KOPT-K1 (cell line): ENCODE results near the gene HMCES.
"Not testable (repeated sequence)": the region's sequence is repeated elsewhere in the genome, so short reads cannot be mapped to it uniquely, and the experiment has no call there.

Source experiments
- H3K27ac ChIP-seq: fragments of 200-600 bp; sonication (generic); 2 replicates; pipeline ENCODE4 v1.5.1; 2016; ENCODE audit warnings: antibody characterized with exemption, mild to moderate bottlenecking, low read depth, low read length; ENCODE audit not compliant: poor library complexity, severe bottlenecking
- H3K36me3 ChIP-seq: fragments of 200-600 bp; sonication (generic); 2 replicates; pipeline ENCODE4 v1.5.1; 2017; ENCODE audit warnings: antibody characterized with exemption, mild to moderate bottlenecking, low read length, moderate library complexity; ENCODE audit not compliant: insufficient read depth
- H3K9me3 ChIP-seq: fragments of 200-600 bp; sonication (generic); 2 replicates; pipeline ENCODE4 v1.5.1; 2017; ENCODE audit warnings: antibody characterized with exemption, low read length, mild to moderate bottlenecking; ENCODE audit not compliant: insufficient read depth, poor library complexity, severe bottlenecking

Gene HMCES, protein sequence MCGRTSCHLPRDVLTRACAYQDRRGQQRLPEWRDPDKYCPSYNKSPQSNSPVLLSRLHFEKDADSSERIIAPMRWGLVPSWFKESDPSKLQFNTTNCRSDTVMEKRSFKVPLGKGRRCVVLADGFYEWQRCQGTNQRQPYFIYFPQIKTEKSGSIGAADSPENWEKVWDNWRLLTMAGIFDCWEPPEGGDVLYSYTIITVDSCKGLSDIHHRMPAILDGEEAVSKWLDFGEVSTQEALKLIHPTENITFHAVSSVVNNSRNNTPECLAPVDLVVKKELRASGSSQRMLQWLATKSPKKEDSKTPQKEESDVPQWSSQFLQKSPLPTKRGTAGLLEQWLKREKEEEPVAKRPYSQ

DNA sequence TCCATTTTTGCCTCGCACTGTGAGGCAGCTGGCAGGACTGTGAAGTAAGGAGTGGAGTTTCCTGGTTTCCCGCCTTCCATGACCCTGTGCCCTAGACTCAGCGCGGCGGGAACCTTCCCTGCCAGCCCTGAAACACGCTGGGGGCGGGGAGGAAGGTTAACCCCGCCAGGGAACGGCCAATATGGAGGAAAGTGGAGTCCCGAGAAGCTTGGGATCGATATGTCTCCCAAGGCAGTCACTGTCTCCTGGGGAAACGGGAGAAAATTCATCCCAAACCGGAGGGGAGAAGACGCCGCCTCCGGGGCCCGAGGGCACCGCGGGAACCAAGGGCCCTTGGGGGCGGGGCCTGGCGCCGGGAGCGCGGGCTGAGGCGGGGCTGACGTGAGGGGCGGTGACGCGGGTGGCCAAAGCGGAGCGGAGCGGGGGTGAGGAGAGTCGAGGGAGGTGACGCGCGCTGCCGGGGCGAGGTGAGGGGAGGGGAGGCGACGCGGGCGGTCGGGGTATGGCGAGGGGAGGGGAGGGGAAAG is at the start of gene HMCES:
HMCES (plus strand) TSS at position 432 of the 527 bp plus-strand sequence. CDS start 863 bp downstream, outside the sequence.
- peaks cover 60% of the 10 kb centered on the region for H3K36me3 ChIP-seq
- peak within 1 kb of the TSS; percentile 76 for H3K27ac ChIP-seq
- H3K9me3 ChIP-seq, result no peaks in the 10 kb centered on the region

DNA sequence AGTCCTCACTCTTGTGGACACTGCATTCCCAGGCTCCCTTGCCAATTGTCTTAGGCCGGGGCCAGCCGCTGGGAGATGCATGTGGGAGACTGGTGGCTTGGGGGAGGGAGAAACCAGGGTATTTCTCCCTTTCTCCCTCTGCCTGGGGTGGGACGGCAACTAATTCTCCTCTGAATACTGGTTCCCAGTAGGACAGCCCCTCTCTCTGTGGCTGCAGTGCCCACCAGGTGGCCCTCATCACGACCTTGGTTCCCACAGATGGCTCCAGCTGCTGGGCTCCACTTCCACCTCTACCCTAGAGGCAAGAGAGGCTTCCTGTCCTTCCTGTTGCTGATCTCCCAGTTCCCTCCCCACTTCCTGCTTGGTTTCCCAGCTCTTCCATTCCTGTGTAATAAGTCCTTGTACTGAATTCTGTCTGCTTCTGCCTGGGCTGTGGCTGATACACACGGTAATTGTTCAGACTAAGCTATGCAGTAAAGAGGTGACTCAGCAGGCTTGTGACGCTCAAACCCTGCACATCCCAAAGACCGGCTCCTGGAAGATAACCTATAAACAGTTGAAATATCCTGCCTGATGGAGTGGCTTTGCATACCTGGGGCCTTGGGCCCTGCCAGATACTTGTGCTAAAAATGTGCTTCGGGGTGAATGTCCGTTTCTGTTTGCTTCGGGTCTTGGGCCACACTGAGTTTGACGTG is 49.6 kb upstream of the HMCES start:
- no peak overlapping the region for H3K27ac ChIP-seq
- no peaks in the 10 kb centered on the region for H3K36me3 ChIP-seq
- H3K9me3 ChIP-seq, result no peaks in the 10 kb centered on the region

DNA sequence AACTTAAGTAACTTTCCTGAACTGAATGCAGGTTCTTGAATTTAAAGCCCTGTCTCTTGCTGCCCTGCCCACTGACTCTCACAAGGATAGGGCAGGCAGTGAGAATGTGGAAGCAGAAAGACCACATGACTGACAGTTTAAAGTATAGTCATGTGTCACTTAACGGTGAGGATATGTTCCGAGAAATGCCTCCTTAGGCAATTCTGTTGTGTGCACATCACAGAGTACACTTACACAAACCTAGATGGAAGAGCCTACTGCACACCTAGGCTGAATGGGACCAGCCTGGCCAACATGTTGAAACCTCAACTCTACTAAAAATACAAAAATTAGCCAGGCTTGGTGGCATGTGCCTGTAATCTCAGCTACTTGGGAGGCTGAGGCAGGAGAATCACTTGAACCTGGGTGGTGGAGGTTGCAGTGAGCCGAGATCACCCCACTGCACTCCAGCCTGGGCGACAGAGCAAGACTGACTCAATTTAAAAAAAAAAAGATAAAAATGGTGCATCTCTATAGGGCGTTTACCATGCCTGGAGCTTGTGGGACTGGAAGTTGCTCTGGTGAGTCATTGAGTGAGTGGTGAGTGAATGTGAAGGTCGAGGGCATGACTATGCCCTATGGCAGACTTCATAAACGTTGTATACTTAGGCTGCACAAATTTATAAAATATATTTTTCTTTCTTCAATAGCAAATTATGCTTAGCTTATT is 48.2 kb upstream of the HMCES start:
- no peaks in the 10 kb centered on the region for H3K36me3 ChIP-seq
- H3K27ac ChIP-seq, result no peak overlapping the region
- H3K9me3 ChIP-seq, result no peaks in the 10 kb centered on the region

DNA sequence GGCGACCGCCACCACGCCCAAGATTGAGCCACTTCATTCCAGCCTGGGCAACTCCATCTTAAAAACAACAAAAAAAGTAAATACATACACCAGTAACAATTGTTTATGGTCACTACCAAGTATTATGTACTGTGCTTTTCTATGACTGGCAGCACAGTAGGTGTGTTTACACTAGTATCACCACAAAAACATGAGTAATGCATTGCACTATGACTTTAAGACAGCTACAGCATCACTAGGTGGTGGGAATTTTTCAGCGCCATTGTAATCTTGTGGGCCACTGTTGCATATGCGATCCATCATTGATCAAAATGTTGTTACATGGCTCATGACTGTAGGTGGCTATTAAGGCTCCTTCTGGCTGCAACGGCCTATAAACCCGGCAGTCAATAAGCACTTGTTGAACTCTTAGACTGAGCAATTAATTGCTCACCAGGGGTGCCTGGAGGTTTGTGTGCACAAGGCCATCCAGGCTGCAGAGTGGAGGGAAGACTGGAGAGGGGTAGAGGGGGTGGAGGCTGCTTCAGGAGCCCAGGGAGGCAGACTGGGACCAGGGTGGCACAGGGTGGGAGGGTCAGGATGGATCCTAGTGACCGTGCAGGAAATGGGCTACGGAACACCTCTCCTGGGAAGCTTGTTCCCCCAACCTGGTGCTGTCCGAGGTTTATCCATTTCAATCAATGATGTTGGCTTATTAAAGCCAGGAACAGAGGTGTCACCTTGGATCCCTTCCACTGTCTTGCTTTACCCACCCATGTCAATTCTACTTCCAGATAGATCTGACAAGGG is 47.1 kb upstream of the HMCES start:
- H3K36me3 ChIP-seq, result no peaks in the 10 kb centered on the region
- H3K27ac ChIP-seq, result no peak overlapping the region
- no peaks in the 10 kb centered on the region for H3K9me3 ChIP-seq

DNA sequence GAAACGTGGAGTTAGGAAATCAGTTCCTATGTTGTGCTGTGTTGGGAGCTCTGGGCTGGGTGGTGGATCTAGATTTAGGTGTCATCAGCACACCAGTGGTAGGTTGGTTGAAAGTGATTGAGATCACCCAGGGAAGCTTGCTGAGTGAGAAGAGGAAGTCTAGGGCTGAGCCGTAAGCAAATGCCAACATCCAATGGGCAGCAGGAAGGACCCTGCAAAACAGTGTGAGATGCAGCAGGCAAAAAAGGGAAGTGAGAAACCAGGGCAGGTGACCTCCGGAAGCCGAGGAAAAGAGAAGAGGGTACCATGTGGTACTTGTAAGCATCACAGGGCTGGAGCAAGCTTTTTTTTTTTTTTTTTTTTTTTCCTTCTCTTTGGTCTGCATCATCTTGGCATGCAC is 45.1 kb upstream of the HMCES start:
- no peaks in the 10 kb centered on the region for H3K36me3 ChIP-seq
- no peak overlapping the region for H3K27ac ChIP-seq
- H3K9me3 ChIP-seq, result no peaks in the 10 kb centered on the region

DNA sequence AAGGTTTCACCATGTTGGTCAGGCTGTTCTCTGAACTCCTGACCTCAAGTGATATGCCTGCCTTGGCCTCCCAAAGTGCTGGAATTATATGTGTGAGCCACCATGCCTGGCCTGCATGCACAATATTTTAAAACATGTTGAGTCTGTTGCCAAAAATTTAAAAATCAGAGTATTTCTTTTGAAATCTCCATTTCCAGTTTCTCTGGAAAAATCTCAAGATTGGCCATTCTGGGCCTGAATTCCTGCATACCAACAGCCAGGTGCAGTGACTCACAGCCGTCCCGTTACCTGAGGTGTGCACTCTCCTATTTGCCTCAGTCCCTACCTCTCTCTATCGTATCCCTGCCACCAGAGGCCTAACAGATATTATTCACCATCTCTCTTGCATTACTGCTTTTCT is 44.2 kb upstream of the HMCES start:
- Histone ChIP-seq H3K27ac (no peak overlapping the region), H3K9me3 (no peaks in the 10 kb centered on the region), H3K36me3 (no peaks in the 10 kb centered on the region)

DNA sequence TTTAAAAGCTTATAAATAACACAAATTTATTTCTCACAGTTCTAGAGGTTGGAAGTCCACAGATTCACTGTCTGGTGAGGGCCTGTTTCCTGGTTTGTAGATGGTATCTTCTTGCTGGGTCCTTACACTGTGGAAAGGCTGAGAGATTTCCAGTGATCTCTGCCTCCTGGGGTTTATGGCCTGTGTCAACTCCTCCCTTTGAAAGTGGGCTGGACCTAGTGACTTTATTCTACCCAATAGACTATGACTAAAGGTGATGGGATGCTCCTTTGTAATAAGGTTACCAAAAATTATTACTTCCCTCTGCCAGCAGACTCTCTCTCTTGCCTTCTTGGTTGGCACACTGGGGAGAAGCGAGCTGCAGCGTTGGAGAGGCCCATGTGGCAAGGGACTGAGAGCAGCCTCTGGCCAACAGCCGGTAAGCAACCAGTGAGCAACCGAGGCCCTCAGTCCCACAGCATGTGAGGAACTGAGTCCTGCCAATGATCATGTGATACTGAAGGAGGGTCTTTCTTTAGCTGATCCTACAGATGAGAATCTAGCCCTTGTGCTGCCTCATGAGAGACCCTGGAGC is 43.2 kb upstream of the HMCES start:
- no peaks in the 10 kb centered on the region for H3K9me3 ChIP-seq
- no peaks in the 10 kb centered on the region for H3K36me3 ChIP-seq
- no peak overlapping the region for H3K27ac ChIP-seq

DNA sequence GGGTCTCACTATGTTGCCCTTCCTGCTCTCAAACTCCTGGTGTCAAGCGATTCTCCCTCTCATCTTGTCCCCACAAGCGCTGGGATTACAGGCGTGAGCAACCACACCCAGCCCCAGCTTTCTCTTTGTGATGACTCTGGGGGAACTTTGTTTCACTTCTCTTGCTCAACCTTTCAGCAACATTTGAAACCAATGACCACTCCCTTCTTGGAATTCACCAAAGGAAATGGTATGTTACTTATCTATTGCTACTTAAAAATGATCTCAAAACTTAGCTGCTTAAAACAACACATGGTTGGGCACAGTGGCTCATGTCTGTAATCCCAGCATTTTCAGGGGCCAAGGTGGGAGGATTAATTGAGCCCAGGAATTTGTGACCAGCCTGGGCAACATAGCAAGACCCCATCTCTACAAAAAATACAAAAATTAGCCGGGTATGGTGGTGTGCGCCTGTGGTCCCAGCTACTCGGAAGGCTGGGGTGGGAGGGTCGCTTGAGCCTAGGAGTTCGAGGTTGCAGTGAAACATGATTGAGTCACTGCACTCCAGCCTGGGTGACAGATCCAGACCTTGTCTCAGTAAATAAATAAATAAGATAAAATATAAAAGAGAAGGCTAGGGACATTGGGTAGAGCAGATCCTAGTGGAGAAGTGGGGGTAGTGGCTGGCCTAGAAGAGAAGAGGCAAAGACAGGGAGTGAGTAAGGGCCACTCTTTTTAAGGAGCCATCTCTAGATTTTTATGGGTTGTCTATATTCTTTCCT is 39.5 kb upstream of the HMCES start:
- Histone ChIP-seq H3K27ac (no peak overlapping the region), H3K36me3 (no peaks in the 10 kb centered on the region)

DNA sequence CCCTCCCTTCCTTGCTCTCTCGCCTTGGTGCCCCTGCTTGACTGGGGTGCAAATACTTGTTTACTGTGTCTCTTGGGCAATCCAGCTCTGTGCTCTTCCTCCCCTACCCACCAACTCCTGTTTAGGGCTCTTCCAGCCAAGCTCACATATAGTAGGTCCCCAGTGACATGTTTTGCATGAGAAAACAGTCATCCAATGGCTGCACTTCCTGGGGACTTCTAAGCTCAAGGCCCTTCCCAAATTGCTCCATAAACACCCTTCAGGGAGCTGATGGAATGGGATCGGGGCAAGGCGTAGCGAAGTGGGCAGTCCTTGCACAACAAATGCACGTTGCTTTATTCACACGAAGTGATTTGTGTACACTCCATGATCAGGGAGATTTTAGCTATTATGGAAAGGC is 38.7 kb upstream of the HMCES start:
- Histone ChIP-seq H3K9me3 (no peaks in the 10 kb centered on the region), H3K27ac (no peak overlapping the region), H3K36me3 (no peaks in the 10 kb centered on the region)

More for the DNA sequence above, 39.5 kb upstream of the HMCES start:
- no peaks in the 10 kb centered on the region for H3K9me3 ChIP-seq

DNA sequence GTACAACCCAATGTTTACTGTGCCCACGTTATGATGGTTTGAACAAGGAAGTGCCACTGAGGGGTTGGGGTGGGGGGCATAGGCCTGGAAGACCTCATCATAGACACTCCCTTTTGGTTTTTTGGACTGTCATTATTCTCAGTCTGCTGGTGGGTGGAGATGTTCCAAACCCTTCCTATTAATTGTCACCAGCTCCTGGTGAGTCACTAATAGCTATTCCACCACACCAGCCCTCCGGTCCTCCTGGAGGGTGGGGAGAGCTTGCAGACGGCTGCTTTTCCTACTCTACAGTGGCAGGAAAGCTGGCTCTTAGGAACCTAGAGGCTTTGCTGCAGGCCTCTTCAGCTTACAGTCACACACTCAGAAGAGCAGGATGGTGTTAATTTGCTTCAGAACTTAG is 38.2 kb upstream of the HMCES start:
- Histone ChIP-seq H3K36me3 (no peaks in the 10 kb centered on the region), H3K9me3 (no peaks in the 10 kb centered on the region)

DNA sequence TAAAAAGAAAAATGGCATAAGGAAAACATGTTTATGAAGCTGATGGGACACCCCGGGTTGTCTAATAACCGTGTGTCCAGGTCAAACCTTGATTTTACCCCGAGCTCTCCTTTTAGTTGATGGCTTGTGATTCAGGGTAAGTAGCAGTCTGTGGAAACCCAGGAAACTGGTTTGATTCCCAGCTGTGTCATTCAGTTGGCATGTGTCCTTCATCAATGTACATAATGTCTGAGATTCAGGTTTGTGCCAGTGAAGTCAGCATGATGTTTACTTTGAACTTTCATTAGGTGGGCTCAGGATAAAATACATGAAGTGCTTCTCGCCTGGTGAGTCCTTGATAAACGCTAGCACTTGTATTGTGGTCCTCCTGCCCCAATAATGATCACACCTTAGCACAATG is 33.5 kb upstream of the HMCES start:
- Histone ChIP-seq H3K27ac (no peak overlapping the region), H3K9me3 (no peaks in the 10 kb centered on the region), H3K36me3 (no peaks in the 10 kb centered on the region)

More for the DNA sequence above, 38.2 kb upstream of the HMCES start:
- no peak overlapping the region for H3K27ac ChIP-seq

DNA sequence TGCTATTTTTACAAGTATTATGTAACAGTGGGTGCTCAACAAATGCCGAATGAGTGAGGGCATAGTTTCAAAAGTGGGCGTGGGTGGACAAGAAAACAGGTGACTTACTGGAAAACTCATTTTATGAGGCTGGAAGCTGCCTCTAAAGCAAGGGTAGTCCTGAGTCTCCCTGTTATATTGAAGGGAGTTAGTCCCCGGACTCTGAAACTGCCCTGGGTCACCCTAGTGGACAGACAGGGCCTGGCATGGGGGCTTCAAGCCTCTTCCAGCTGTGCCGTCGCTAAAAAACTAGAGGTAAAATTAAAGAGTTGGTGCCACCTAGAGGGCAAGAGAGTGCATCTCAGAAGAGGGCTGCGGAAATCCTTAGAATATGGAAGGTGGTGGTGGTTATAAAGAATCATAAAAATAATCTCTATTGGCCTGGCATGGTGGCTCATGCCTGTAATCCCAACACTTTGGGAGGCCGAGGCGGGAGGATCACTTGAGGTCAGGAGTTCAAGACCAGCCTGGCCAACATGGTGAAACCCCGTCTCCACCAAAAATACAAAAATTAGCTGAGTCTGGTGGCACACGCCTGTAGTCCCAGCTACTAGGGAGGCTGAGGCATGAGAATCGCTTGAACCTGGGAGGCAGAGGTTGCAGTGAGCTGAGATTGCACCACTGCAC is 32.9 kb upstream of the HMCES start:
- H3K27ac ChIP-seq, H3K9me3 ChIP-seq: not testable (repeated sequence)

DNA sequence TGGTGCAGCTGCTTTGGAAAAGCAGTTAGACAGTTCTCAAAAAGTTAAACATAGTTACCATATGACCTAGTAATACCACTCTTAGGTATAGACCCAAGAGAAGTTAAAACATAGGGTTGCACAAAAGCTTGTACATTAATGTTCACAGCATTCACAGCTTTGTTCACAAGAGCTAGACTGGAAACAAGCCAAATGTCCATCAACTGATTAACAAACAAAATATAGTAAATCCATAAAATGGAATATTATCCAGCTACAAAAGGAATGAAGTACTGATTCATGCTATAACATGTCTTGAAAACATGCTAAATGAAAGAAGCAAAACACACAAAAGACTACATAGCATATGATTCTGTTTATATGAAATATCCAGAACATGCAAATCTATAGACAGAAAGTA is 32.0 kb upstream of the HMCES start:
- Histone ChIP-seq H3K9me3 (no peaks in the 10 kb centered on the region), H3K36me3 (peaks cover 4% of the 10 kb centered on the region; the same call in 1 of the 2 replicates), H3K27ac (no peak overlapping the region)

More for the DNA sequence above, 32.9 kb upstream of the HMCES start:
- H3K36me3 ChIP-seq, result not testable (repeated sequence)
